ENCODE measurements around the gene KIF26B. TPM values are rescaled to one million over a fixed set of nuclear protein-coding genes. Genes with fewer than 3 reads are reported as not detected.

Gene KIF26B
- total RNA-seq, 3 donors from 2014 or later, result 0.14 to 3.2 (median 0.39) TPM

DNA sequence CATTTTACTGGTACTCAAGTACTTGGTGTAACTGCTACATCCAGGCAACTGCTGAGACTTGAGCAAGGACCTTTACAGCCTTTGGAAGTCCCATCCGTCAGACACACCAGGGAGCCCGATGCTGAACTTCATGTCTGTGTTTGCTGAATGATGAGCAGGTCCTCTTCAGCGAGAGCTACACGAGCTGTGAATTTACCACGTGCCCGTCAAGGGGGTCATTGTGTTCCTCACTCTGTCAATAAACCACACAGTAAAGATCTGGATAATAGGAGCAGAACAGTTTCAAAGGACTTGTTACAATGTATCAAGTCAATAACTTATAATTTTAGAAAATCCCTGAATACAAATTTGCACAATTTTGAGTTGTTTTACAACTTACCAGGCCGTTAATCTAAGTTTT is 427.2 kb downstream of the KIF26B start:
- H3K4me3 ChIP-seq, result no peak overlapping the region
- ATAC-seq, result no peak
- intact Hi-C loops (cut with DNase I, micrococcal nuclease), result no loop called here

DNA sequence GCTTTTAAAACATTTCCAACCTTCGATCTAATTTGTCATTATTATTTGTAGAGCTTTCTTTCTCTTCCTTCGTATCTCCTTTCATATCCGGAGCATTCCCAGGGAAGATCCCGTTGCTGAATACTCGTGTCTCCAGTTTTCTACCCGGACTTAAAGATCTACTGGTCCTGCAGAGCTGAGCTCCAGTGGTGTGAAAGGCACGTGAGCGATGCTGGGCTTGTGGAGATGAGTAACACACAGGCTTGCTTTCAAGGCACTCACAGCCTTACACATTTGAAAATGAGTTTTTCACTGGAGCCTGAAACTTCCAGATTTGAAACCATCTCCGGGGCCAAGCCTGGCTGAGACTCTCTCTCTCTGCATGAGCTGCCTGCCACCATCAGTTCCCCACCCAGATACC is 428.3 kb downstream of the KIF26B start:
- H3K9me3 ChIP-seq, result no peaks in the 10 kb centered on the region
- no peaks in the 10 kb centered on the region for H3K4me1 ChIP-seq (ENCODE audit: low read depth)
- H3K36me3 ChIP-seq (ENCODE audit: low read depth), result no peaks in the 10 kb centered on the region
- ATAC-seq, result no peak
- TF ChIP-seq CTCF (IDR thresholded peaks at IDR 0.05), result no peak
- no peak for DNase-seq
- intact Hi-C loops (cut with DNase I, micrococcal nuclease), result no loop called here
- no peak overlapping the region for H3K4me3 ChIP-seq

More for the DNA sequence above, 427.2 kb downstream of the KIF26B start:
- TF ChIP-seq CTCF (IDR thresholded peaks at IDR 0.05), result no peak
- no peaks in the 10 kb centered on the region for H3K4me1 ChIP-seq (ENCODE audit: low read depth)
- H3K9me3 ChIP-seq, result no peaks in the 10 kb centered on the region
- H3K36me3 ChIP-seq (ENCODE audit: low read depth), result no peaks in the 10 kb centered on the region
- DNase-seq, result no peak

GRCh38 chr1:245583575-245584330 is 429.0 kb downstream of the KIF26B start:
- H3K4me1 ChIP-seq (ENCODE audit: low read depth), result no peaks in the 10 kb centered on the region
- no peak for TF ChIP-seq CTCF (IDR thresholded peaks at IDR 0.05)
- H3K36me3 ChIP-seq (ENCODE audit: low read depth), result no peaks in the 10 kb centered on the region
- no peaks in the 10 kb centered on the region for H3K9me3 ChIP-seq
- DNase-seq (no peak), ATAC-seq (no peak)
- H3K4me3 ChIP-seq, result no peak overlapping the region
- intact Hi-C loops (cut with DNase I, micrococcal nuclease), result no loop called here

GRCh38 chr1:245585252-245585959 is 430.6 kb downstream of the KIF26B start:
- Histone ChIP-seq H3K4me1 (ENCODE audit: low read depth) (no peaks in the 10 kb centered on the region), H3K9me3 (no peaks in the 10 kb centered on the region), H3K36me3 (ENCODE audit: low read depth) (no peaks in the 10 kb centered on the region), H3K4me3 (no peak overlapping the region)
- intact Hi-C loops (cut with DNase I, micrococcal nuclease), result no loop called here
- TF ChIP-seq CTCF (IDR thresholded peaks at IDR 0.05), result no peak
- DNase-seq, result no peak
- peak; percentile 55 for ATAC-seq

GRCh38 chr1:245587435-245588115 is 432.8 kb downstream of the KIF26B start:
- H3K36me3 ChIP-seq (ENCODE audit: low read depth), result no peaks in the 10 kb centered on the region
- H3K4me1 ChIP-seq (ENCODE audit: low read depth), result no peaks in the 10 kb centered on the region
- TF ChIP-seq CTCF (IDR thresholded peaks at IDR 0.05), result no peak
- no peak for ATAC-seq
- intact Hi-C loops (cut with DNase I, micrococcal nuclease), result no loop called here
- H3K4me3 ChIP-seq, result no peak overlapping the region
- H3K9me3 ChIP-seq, result no peaks in the 10 kb centered on the region
- DNase-seq, result no peak
